ENCODE data around the gene LDHAL6A.

Gene LDHAL6A

DNA sequence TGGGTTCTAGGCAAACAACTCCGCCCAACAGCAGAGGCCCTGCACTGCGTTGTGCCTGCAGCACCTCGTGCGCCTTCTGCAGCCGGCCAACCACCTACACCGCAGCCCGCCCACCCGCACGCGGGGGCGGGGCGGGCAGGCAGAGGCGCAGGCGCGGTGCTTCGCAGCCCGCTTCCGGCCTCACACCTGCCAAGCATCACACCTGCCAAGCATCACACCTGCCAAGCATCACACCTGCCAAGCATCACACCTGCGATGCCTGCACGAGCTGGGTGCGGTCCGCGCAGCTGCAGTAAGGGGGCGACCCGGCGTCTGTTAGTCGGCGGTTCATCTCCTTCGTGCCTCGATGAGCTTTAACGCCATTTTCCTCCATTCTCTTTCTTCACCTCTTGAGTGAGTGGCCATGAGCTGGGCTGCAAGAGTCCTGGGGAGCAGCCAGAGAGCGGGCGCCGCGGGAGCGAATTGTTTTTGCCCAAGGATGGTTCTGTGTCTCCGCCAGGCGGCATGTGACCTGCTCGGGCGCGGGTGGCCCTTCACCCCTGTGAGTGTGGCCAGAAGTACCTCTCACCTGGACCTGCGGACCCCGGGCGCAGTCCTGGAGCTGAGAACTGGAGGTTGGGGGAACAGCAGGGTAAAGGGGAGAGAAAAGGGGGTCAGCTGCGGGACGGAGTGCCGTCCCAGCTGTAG is at the start of gene LDHAL6A:
TSS of gene LDHAL6A (plus strand) at position 171 of the 687 bp plus-strand sequence. CDS start 825 bp downstream, outside the sequence.
- TF ChIP-seq NFIC (IDR thresholded peaks at IDR 0.05) (no peak), CEBPB (IDR thresholded peaks at IDR 0.05) (no peak)

DNA sequence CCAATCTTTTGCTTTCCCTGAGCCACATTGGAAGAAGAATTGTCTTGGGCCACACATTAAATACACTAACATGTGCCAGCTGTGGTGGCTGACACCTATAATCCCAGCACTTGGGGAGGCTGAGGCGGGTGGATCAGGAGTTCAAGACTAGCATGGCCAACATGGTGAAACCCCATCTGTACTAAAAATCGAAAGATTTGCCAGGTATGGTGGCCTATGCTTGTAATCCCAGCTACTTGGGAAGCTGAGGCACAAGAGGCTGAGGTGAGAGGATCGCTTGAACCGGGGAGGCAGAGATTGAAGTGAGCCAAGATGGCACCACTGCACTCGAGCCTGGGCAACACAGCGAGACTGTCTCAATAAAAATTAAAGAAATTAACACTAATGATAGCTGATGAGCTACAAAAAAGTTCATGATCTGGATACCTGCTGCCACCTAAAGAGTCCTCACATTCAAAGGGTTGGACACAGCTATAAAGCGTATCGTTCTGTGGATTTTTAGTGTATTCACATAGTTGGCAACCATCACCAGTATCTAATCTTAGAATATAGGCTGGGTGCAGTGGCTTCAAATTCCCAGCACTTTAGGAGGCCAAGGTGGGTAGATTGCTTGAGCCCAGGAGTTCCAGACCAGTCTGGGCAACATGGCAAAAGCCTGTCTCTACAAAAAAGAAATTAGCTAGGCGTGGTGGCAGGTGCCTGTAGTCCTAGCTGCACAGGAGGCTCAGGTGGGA is 46.9 kb upstream of the LDHAL6A start:
- TF ChIP-seq, protein P1, sequence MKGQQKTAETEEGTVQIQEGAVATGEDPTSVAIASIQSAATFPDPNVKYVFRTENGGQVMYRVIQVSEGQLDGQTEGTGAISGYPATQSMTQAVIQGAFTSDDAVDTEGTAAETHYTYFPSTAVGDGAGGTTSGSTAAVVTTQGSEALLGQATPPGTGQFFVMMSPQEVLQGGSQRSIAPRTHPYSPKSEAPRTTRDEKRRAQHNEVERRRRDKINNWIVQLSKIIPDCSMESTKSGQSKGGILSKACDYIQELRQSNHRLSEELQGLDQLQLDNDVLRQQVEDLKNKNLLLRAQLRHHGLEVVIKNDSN (IDR thresholded peaks at IDR 0.05) = no peak
- TF ChIP-seq CREB1 (IDR thresholded peaks at IDR 0.05; ENCODE audit: low read depth) = no peak
- no peak for TF ChIP-seq CEBPB (IDR thresholded peaks at IDR 0.05)

DNA sequence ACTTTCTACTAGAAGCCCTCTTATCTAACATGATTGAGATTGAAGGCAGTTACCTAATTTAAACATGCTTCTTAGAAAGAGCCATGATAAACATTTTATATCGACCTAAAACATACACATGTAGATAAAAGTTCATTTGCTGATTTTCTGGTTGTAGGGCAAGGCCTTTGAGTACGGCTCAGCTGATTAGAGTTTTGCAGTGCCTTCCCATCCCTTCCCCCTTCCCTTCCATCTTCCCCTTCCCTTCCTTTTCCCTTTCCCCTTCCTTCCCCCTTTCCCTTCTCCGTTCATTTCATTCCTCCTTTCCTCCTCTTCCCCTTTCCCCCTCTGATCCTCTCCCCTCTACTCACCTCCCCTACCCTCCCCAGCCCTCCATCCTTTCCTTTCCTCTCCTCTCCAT is 39.2 kb upstream of the LDHAL6A start:
- TF ChIP-seq, protein P1 (IDR thresholded peaks at IDR 0.05) = no peak
- TF ChIP-seq, protein P2, sequence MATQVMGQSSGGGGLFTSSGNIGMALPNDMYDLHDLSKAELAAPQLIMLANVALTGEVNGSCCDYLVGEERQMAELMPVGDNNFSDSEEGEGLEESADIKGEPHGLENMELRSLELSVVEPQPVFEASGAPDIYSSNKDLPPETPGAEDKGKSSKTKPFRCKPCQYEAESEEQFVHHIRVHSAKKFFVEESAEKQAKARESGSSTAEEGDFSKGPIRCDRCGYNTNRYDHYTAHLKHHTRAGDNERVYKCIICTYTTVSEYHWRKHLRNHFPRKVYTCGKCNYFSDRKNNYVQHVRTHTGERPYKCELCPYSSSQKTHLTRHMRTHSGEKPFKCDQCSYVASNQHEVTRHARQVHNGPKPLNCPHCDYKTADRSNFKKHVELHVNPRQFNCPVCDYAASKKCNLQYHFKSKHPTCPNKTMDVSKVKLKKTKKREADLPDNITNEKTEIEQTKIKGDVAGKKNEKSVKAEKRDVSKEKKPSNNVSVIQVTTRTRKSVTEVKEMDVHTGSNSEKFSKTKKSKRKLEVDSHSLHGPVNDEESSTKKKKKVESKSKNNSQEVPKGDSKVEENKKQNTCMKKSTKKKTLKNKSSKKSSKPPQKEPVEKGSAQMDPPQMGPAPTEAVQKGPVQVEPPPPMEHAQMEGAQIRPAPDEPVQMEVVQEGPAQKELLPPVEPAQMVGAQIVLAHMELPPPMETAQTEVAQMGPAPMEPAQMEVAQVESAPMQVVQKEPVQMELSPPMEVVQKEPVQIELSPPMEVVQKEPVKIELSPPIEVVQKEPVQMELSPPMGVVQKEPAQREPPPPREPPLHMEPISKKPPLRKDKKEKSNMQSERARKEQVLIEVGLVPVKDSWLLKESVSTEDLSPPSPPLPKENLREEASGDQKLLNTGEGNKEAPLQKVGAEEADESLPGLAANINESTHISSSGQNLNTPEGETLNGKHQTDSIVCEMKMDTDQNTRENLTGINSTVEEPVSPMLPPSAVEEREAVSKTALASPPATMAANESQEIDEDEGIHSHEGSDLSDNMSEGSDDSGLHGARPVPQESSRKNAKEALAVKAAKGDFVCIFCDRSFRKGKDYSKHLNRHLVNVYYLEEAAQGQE (IDR thresholded peaks at IDR 0.05; ENCODE audit: low read depth) = no peak
- TF ChIP-seq RAD21 (IDR thresholded peaks at IDR 0.05; ENCODE audit: low read depth) (no peak), EP300 (IDR thresholded peaks at IDR 0.05; ENCODE audit: borderline replicate concordance) (no peak), TEAD4 (IDR thresholded peaks at IDR 0.05) (no peak), TCF12 (IDR thresholded peaks at IDR 0.05; ENCODE audit: low read depth) (no peak), CREB1 (IDR thresholded peaks at IDR 0.05; ENCODE audit: low read depth) (no peak), CEBPB (IDR thresholded peaks at IDR 0.05) (no peak), TAF1 (IDR thresholded peaks at IDR 0.05; ENCODE audit: low read depth) (no peak), ZBTB7A (IDR thresholded peaks at IDR 0.05; ENCODE audit: low read depth) (no peak), NFIC (IDR thresholded peaks at IDR 0.05) (no peak), YY1 (IDR thresholded peaks at IDR 0.05; ENCODE audit: low read depth) (no peak), EGR1 (IDR thresholded peaks at IDR 0.05) (no peak), FOXM1 (IDR thresholded peaks at IDR 0.05; ENCODE audit: borderline replicate concordance, low read depth) (no peak)
- TF ChIP-seq, protein P3, sequence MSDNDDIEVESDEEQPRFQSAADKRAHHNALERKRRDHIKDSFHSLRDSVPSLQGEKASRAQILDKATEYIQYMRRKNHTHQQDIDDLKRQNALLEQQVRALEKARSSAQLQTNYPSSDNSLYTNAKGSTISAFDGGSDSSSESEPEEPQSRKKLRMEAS (IDR thresholded peaks at IDR 0.05) = no peak

DNA sequence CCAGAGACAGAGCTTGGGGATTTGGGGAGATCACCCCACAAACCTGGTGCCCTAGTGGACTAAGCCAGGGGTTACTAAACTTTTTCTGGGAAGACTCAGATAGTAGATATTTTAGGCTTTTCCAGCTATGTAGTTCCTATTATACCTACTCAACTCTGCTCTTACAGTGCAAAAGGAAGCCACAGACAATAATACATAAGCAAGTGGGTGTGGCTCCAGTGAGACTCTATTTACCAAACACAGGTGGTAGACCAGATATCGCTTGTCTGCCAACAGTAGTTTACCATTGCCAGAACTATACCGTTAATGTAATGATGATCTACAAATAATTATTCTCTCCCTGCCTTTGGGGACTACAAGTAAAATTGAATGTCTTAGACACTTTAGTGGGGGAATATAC is 36.6 kb upstream of the LDHAL6A start:
- TF ChIP-seq TCF12 (IDR thresholded peaks at IDR 0.05; ENCODE audit: low read depth) (no peak), YY1 (IDR thresholded peaks at IDR 0.05; ENCODE audit: low read depth) (no peak), FOXM1 (IDR thresholded peaks at IDR 0.05; ENCODE audit: borderline replicate concordance, low read depth) (no peak), NFIC (IDR thresholded peaks at IDR 0.05) (no peak), TAF1 (IDR thresholded peaks at IDR 0.05; ENCODE audit: low read depth) (no peak), EGR1 (IDR thresholded peaks at IDR 0.05) (no peak), RAD21 (IDR thresholded peaks at IDR 0.05; ENCODE audit: low read depth) (no peak), ZBTB7A (IDR thresholded peaks at IDR 0.05; ENCODE audit: low read depth) (no peak), CEBPB (IDR thresholded peaks at IDR 0.05) (no peak), CREB1 (IDR thresholded peaks at IDR 0.05; ENCODE audit: low read depth) (no peak), TEAD4 (IDR thresholded peaks at IDR 0.05) (no peak), EP300 (IDR thresholded peaks at IDR 0.05; ENCODE audit: borderline replicate concordance) (no peak)
- TF ChIP-seq, protein P1 (IDR thresholded peaks at IDR 0.05) = no peak
- TF ChIP-seq, protein P2 (IDR thresholded peaks at IDR 0.05; ENCODE audit: low read depth) = no peak
- TF ChIP-seq, protein P3 (IDR thresholded peaks at IDR 0.05) = no peak

DNA sequence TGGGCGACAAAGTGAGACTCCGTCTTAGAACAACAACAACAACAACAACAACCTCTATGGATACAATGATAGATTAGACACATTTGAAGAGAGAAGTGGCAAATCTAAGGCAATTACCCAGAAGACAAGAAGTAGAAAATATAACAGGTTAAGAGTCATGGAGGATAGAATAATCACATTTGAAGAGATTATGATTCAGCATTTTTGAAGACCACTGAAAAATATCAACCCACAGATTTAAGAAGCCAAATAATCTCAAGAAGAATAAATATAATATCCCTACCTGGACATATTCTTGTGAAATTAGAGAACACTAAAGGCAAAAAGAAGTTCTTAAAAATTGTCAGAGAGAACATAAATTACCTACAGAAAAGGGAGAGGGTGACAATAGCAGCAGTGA is 35.6 kb upstream of the LDHAL6A start:
- TF ChIP-seq RAD21 (IDR thresholded peaks at IDR 0.05; ENCODE audit: low read depth) (no peak), YY1 (IDR thresholded peaks at IDR 0.05; ENCODE audit: low read depth) (no peak), ZBTB7A (IDR thresholded peaks at IDR 0.05; ENCODE audit: low read depth) (no peak), TAF1 (IDR thresholded peaks at IDR 0.05; ENCODE audit: low read depth) (no peak), CREB1 (IDR thresholded peaks at IDR 0.05; ENCODE audit: low read depth) (no peak), NFIC (IDR thresholded peaks at IDR 0.05) (no peak), EP300 (IDR thresholded peaks at IDR 0.05; ENCODE audit: borderline replicate concordance) (no peak), TEAD4 (IDR thresholded peaks at IDR 0.05) (no peak), FOXM1 (IDR thresholded peaks at IDR 0.05; ENCODE audit: borderline replicate concordance, low read depth) (no peak)
- TF ChIP-seq, protein P3 (IDR thresholded peaks at IDR 0.05) = no peak
- TF ChIP-seq, protein P1 (IDR thresholded peaks at IDR 0.05) = no peak
